DLD1 (cell line): Measurements from ENCODE around the gene AGBL4.

Source experiments
- in situ Hi-C: cut with HindIII; loops from 2 replicates; pipeline ENCODE4 v1.10.0; 2017; ENCODE audit warnings: low sequenced_read_pairs

Gene AGBL4

GRCh38 chr1:48673332-48674105, 1350.2 kb downstream of the AGBL4 start:
- in situ Hi-C loops: no loop called here

- in situ Hi-C loops: no loop called here
These were observed 1352.2 kb downstream of the AGBL4 start for GRCh38 chr1:48671578-48671977.

- in situ Hi-C loops: no loop called here
These were observed 1353.3 kb downstream of the AGBL4 start for GRCh38 chr1:48670234-48671020.

GRCh38 chr1:48668339-48668738, 1355.4 kb downstream of the AGBL4 start:
- in situ Hi-C loops: no loop called here

- in situ Hi-C loops: no loop called here
These were observed 1356.0 kb downstream of the AGBL4 start for GRCh38 chr1:48667782-48668181.

- in situ Hi-C loops: no loop called here
These were observed 1357.9 kb downstream of the AGBL4 start for GRCh38 chr1:48665708-48666407.

- in situ Hi-C loops: no loop called here
These were observed 1361.9 kb downstream of the AGBL4 start for GRCh38 chr1:48661726-48662463.

- in situ Hi-C loops: no loop called here
These were observed 1364.0 kb downstream of the AGBL4 start for GRCh38 chr1:48659801-48660200.

GRCh38 chr1:48657413-48657812, 1366.3 kb downstream of the AGBL4 start:
- in situ Hi-C loops: no loop called here

- in situ Hi-C loops: no loop called here
These were observed 1369.0 kb downstream of the AGBL4 start for GRCh38 chr1:48654606-48655210.

GRCh38 chr1:48652334-48652733, 1371.4 kb downstream of the AGBL4 start:
- in situ Hi-C loops: no loop called here

GRCh38 chr1:48649880-48650279, 1373.9 kb downstream of the AGBL4 start:
- in situ Hi-C loops: no loop called here

- in situ Hi-C loops: no loop called here
These were observed 1377.9 kb downstream of the AGBL4 start for GRCh38 chr1:48645883-48646282.

GRCh38 chr1:48644905-48645605, 1378.7 kb downstream of the AGBL4 start:
- in situ Hi-C loops: no loop called here

GRCh38 chr1:48644190-48644900, 1379.4 kb downstream of the AGBL4 start:
- in situ Hi-C loops: no loop called here

GRCh38 chr1:48643193-48643592, 1380.6 kb downstream of the AGBL4 start:
- in situ Hi-C loops: no loop called here

- in situ Hi-C loops: no loop called here
These were observed 1382.8 kb downstream of the AGBL4 start for GRCh38 chr1:48640836-48641492.

GRCh38 chr1:48629867-48630266, 1393.9 kb downstream of the AGBL4 start:
- in situ Hi-C loops: no loop called here

- in situ Hi-C loops: no loop called here
These were observed 1396.3 kb downstream of the AGBL4 start for GRCh38 chr1:48627486-48627885.
